ENCODE results near the gene DCST1.

DCST1 gene

DNA sequence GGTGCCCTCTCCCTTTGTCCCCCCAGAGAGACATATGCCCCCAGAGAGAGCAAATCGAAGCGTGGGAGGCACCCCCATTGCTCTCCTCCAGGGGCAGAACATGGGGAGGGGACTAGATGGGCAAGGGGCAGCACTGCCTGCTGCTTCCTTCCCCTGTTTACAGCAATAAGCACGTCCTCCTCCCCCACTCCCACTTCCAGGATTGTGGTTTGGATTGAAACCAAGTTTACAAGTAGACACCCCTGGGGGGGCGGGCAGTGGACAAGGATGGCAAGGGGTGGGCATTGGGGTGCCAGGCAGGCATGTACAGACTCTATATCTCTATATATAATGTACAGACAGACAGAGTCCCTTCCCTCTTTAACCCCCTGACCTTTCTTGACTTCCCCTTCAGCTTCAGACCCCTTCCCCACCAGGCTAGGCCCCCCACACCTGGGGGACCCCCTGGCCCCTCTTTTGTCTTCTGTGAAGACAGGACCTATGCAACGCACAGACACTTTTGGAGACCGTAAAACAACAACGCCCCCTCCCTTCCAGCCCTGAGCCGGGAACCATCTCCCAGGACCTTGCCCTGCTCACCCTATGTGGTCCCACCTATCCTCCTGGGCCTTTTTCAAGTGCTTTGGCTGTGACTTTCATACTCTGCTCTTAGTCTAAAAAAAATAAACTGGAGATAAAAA, 53.4 kb downstream of the DCST1 start:
- DNase-seq (ENCODE audit: low read depth) = no peak

DNA sequence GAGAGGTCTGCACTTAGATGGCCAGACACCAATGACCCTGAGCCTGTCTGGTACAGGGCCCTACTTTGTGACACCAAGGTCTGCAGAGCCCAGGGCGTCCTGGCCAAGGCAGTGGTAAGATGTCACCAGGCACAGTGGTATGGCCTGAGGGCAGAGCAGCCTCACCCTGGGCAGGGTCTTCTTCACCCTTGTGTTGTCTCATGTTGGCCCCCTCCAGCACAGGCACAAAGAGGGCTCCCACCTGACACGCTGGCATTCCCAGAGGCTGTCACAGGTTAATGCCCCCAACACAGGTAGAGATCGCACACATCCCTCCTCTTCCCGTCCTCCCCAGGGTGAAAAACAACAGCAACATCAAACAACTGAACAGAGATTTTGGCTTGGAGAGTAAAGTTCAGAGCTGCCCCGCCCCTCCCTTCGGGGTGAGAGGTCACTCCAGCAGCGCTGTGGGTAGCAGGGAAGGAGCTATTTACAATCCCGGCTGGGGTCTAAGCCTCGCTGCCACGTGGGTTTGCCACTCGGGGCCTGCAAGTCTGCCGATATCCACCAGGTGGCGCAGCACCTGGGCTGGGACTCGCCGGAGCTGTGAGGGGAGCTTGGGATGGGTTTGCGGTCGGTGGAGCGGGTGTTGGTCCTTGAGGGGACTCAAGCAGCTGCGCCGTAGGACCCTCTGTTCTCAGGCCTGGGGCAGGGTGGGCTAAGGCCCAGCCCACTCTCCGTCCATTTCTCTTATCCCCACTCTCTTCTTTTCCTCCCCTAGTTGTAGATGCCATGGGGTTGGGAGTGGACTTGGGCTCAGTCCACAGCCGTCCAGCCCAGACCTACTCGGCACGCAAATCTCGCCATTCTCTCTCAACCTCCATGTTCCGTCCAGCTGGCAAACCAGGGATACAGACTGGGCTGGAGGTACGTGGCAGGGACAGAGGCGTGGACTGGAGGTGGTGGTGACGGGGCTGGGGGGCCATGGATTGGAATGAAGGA, 57.7 kb downstream of the DCST1 start:
- DNase-seq (ENCODE audit: low read depth) = peak; percentile 69

GRCh38 chr1:155092131-155092530, 58.5 kb downstream of the DCST1 start:
- DNase-seq (ENCODE audit: low read depth) = no peak

- no peak for DNase-seq (ENCODE audit: low read depth)
Measured at GRCh38 chr1:155092641-155093040, 59.0 kb downstream of the DCST1 start.

GRCh38 chr1:155093911-155094621, 60.4 kb downstream of the DCST1 start:
- DNase-seq (ENCODE audit: low read depth) = no peak

- no peak for DNase-seq (ENCODE audit: low read depth)
Measured at GRCh38 chr1:155094622-155094948, 61.0 kb downstream of the DCST1 start.

- DNase-seq (ENCODE audit: low read depth) = no peak
Measured at GRCh38 chr1:155099331-155099730, 65.7 kb downstream of the DCST1 start.
